K562 (cell line): ENCODE results near the gene KDM4C. TPM values are rescaled to one million over a fixed set of nuclear protein-coding genes. Genes with fewer than 3 reads are reported as not detected.

ENCODE experiments used
- ATAC-seq: fragments of 200-7000 bp; cut with Tn5 transposase; 3 replicates; pipeline ENCODE4 v1.9.1; 2020; ENCODE audit warnings: moderate library complexity
- BruUV-seq: library from RNA; stranded (reverse); fragments of 400-500 nt; replicated peaks from 2 replicates; lab custom pipeline; 2021; lab: Mats Ljungman, UMichigan
- CTCF ChIA-PET: fragments of 300-600 bp; formaldehyde crosslinking; extraction: SDS; loops from one replicate; lab custom pipeline; 2021; ENCODE audit warnings: low intra/inter-chr PET ratio; lab: Yijun Ruan, JAX
- POLR2A ChIA-PET: fragments of 300-600, 350-650 bp; sonication (Branson Sonifier 250); formaldehyde crosslinking; extraction: SDS; loops from one replicate; lab custom pipeline; 2021; ENCODE audit warnings: antibody characterized with exemption, inconsistent platforms; lab: Yijun Ruan, JAX
- DNase-seq, 4 experiments: peaks; one replicate each; pipeline versions ENCODE4 v3.0.0 to v3.0.0-alpha.2; 2011 to 2018; ENCODE audit warnings: low spot score in 3 of 4, mixed read lengths in 3 of 4; ENCODE audit errors: extremely low read depth in 1 of 4
- FAIRE-seq: peaks from 2 replicates; lab custom pipeline; 2011; peaks lifted over from hg19 to GRCh38; lab: Jason Lieb, UNC
- H2AFZ ChIP-seq: 2 replicates; pipeline ENCODE4 v1.6.0; 2011; ENCODE audit warnings: low read depth, low read length, control low read depth, inconsistent platforms
- H3K27ac ChIP-seq: fragments of 200-600 bp; 3 replicates; pipeline ENCODE4 v1.8.0; 2011; ENCODE audit warnings: low read depth, mild to moderate bottlenecking, control low read depth, inconsistent platforms, low read length, moderate library complexity, mixed read lengths; ENCODE audit errors: extremely low read depth
- H3K27me3 ChIP-seq, 2 experiments: fragments of 300-600 bp in 1 of 2; 2 replicates in 1 of 2; 3 replicates in 1 of 2; pipeline versions ENCODE4 v1.6.0 to v1.8.0; 2011; ENCODE audit warnings: inconsistent platforms in 2 of 2, low read length in 2 of 2, mild to moderate bottlenecking in 1 of 2, mixed read lengths in 1 of 2, moderate library complexity in 1 of 2; ENCODE audit not compliant: control insufficient read depth in 2 of 2, insufficient read depth in 2 of 2
- H3K36me3 ChIP-seq: fragments of 300-600 bp; 3 replicates; pipeline ENCODE4 v1.8.0; 2011; ENCODE audit warnings: mild to moderate bottlenecking, low read length, inconsistent platforms; ENCODE audit not compliant: control insufficient read depth, insufficient read depth
- H3K4me1 ChIP-seq, 2 experiments: fragments of 200-600 bp in 1 of 2; replicated peaks in 1 of 2; 2 replicates in 1 of 2; 3 replicates in 1 of 2; pipeline versions ENCODE4 v1.5.1 to v1.8.0; 2011; ENCODE audit warnings: inconsistent platforms in 2 of 2, low read length in 2 of 2, mild to moderate bottlenecking in 1 of 2, mixed read lengths in 1 of 2, moderate library complexity in 1 of 2; ENCODE audit not compliant: control insufficient read depth in 2 of 2, insufficient read depth in 2 of 2
- H3K4me2 ChIP-seq: 2 replicates; pipeline ENCODE4 v1.6.1; 2011; ENCODE audit warnings: low read length, control low read depth, inconsistent platforms, mixed read lengths; ENCODE audit not compliant: insufficient read depth
- H3K4me3 ChIP-seq: fragments of 200-600 bp; sonication (generic), shearing (Covaris generic); 2 replicates; pipeline ENCODE4 v1.5.1; 2016; ENCODE audit warnings: control low read depth, inconsistent platforms
- H3K79me2 ChIP-seq: fragments of 200-600 bp; 3 replicates; pipeline ENCODE4 v1.8.0; 2011; ENCODE audit warnings: low read length, inconsistent platforms; ENCODE audit not compliant: control insufficient read depth, insufficient read depth
- H3K9ac ChIP-seq, 2 experiments: 2 replicates each; pipeline versions ENCODE4 v1.6.0 to v1.6.1; 2011; ENCODE audit warnings: low read depth in 2 of 2, low read length in 2 of 2, control low read depth in 1 of 2, inconsistent platforms in 1 of 2, mild to moderate bottlenecking in 1 of 2, mixed read lengths in 1 of 2; ENCODE audit not compliant: insufficient read depth in 1 of 2
- H3K9me1 ChIP-seq: one replicate; pipeline ENCODE4 v1.6.0; 2011; ENCODE audit warnings: inconsistent platforms, mild to moderate bottlenecking, low read length, moderate library complexity; ENCODE audit not compliant: control insufficient read depth, insufficient read depth
- H3K9me3 ChIP-seq: replicated peaks from 2 replicates; pipeline ENCODE4 v1.5.1; 2011; ENCODE audit warnings: low read depth, low read length, inconsistent platforms; ENCODE audit not compliant: control insufficient read depth, insufficient read depth
- H4K20me1 ChIP-seq: replicated peaks from 2 replicates; pipeline ENCODE4 v1.6.1; 2011; ENCODE audit warnings: low read length, inconsistent platforms, mixed read lengths; ENCODE audit not compliant: control insufficient read depth, insufficient read depth
- BRF1 ChIP-seq: IDR thresholded peaks from 3 replicates; pipeline ENCODE4 v1.6.1; 2011; ENCODE audit warnings: borderline replicate concordance, mild to moderate bottlenecking; ENCODE audit not compliant: insufficient read length; ENCODE audit errors: extremely low read depth
- EGR1 ChIP-seq: fragments of 450-650 bp; conservative IDR thresholded peaks from 2 replicates; pipeline ENCODE4 v1.6.1; 2017; ENCODE audit warnings: mild to moderate bottlenecking
- ESRRB ChIP-seq: fragments of 250-450 bp; sonication (Bioruptor Pico); IDR thresholded peaks from 2 replicates; pipeline ENCODE4 v1.5.0; 2020; ENCODE audit warnings: mild to moderate bottlenecking, moderate library complexity, borderline replicate concordance
- ETV5 ChIP-seq: sonication (generic); formaldehyde crosslinking; IDR thresholded peaks from 2 replicates; pipeline ENCODE4 v1.4.0; 2020; ENCODE audit warnings: low read depth, mild to moderate bottlenecking, missing genetic modification reagents
- MCM7 ChIP-seq, 2 experiments: fragments of 450-650 bp; IDR thresholded peaks; 2 replicates each; pipeline ENCODE4 v1.6.1; 2016 to 2018
- MEIS2 ChIP-seq: fragments of 450-650 bp; IDR thresholded peaks from 2 replicates; pipeline ENCODE4 v1.6.1; 2014; ENCODE audit warnings: mild to moderate bottlenecking; ENCODE audit not compliant: partially characterized antibody
- MITF ChIP-seq: IDR thresholded peaks from 2 replicates; pipeline ENCODE4 v1.6.1; 2014; ENCODE audit warnings: antibody characterized with exemption
- NONO ChIP-seq, 2 experiments: fragments of 200-400 bp in 1 of 2; fragments of 450-650 bp in 1 of 2; formaldehyde crosslinking in 1 of 2; IDR thresholded peaks; 2 replicates each; pipeline ENCODE4 v1.6.1; 2017; ENCODE audit warnings: low read depth in 2 of 2, mild to moderate bottlenecking in 2 of 2, moderate library complexity in 2 of 2, low read length in 1 of 2
- NR4A1 ChIP-seq, 2 experiments: fragments of 250-450 bp in 1 of 2; fragments of 450-650 bp in 1 of 2; sonication (Bioruptor Pico) in 1 of 2; IDR thresholded peaks; 2 replicates each; pipeline versions ENCODE4 v1.4.0 to v1.6.1; 2016 to 2020; ENCODE audit warnings: mild to moderate bottlenecking in 2 of 2, missing compliant biosample characterization in 1 of 2, missing genetic modification characterization in 1 of 2, moderate library complexity in 1 of 2
- RB1 ChIP-seq: fragments of 450-650 bp; IDR thresholded peaks from 2 replicates; pipeline ENCODE4 v1.6.1; 2017; ENCODE audit warnings: low read depth, mild to moderate bottlenecking
- RFX1 ChIP-seq: fragments of 450-650 bp; IDR thresholded peaks from 2 replicates; pipeline ENCODE4 v1.6.1; 2016; ENCODE audit warnings: mild to moderate bottlenecking, moderate library complexity
- TAF7 ChIP-seq: fragments of 450-650 bp; IDR thresholded peaks from 2 replicates; pipeline ENCODE4 v1.6.1; 2016; ENCODE audit warnings: missing genetic modification characterization, missing compliant biosample characterization
- TGIF2 ChIP-seq: sonication (generic); formaldehyde crosslinking; IDR thresholded peaks from 2 replicates; pipeline ENCODE4 v1.8.1; 2022; ENCODE audit warnings: mild to moderate bottlenecking, missing genetic modification reagents, moderate library complexity
- XRCC5 ChIP-seq: fragments of 200-400 bp; formaldehyde crosslinking; IDR thresholded peaks from 2 replicates; pipeline ENCODE4 v1.6.1; 2017; ENCODE audit warnings: low read depth, mild to moderate bottlenecking, low read length
- ZEB2 ChIP-seq: fragments of 450-650 bp; IDR thresholded peaks from 2 replicates; pipeline ENCODE4 v1.6.1; 2016
- ZNF639 ChIP-seq, 2 experiments: fragments of 200-800 bp in 1 of 2; sonication (Bioruptor generic) in 1 of 2; sonication (generic) in 1 of 2; formaldehyde crosslinking in 1 of 2; IDR thresholded peaks in 1 of 2; conservative IDR thresholded peaks in 1 of 2; 2 replicates each; pipeline versions ENCODE4 v1.5.0 to v1.6.1; 2016 to 2020; ENCODE audit warnings: missing compliant biosample characterization in 1 of 2, missing genetic modification characterization in 1 of 2, missing genetic modification reagents in 1 of 2
- ZZZ3 ChIP-seq: fragments of 450-650 bp; IDR thresholded peaks from 2 replicates; pipeline ENCODE4 v1.6.1; 2016; ENCODE audit warnings: antibody characterized with exemption, mild to moderate bottlenecking, moderate library complexity
- WGBS: fragments of 100-300 bp; shearing (Covaris generic); methylation state at CpG from one replicate; pipeline ENCODE4 v1.1.6; 2016; ENCODE audit warnings: low coverage, mixed read lengths; ENCODE audit not compliant: insufficient coverage; ENCODE audit errors: missing lambda C conversion rate; 5-methylcytosine and 5-hydroxymethylcytosine counted together
- in situ Hi-C: fragments of 300-500 bp; cut with MboI; formaldehyde crosslinking; loops from 4 replicates; pipeline ENCODE4 v1.15.0; 2018; ENCODE audit warnings: inconsistent platforms, mixed read lengths
- intact Hi-C: fragments of 100-400 bp; cut with micrococcal nuclease; formaldehyde crosslinking; loops from 2 replicates; pipeline ENCODE4 v1.14.2; 2022
- polyA plus RNA-seq, 8 experiments: library from polyadenylated mRNA; depleted of rRNA in 4 of 8; stranded (reverse) in 5 of 8; unstranded in 3 of 8; fragments of >200 nt; fragmentation: Nextera tagmentation in 2 of 8; fragmentation: Illumina TruSeq in 1 of 8; extraction: Ambion mirVana in 2 of 8; extraction: Trizol in 1 of 8; gene quantifications; 2 replicates each; pipeline versions ENCODE4 v1.2.1 to v1.2.3, GENCODE V29; 2011 to 2014; ENCODE audit warnings: inconsistent platforms in 1 of 8, missing spikeins in 1 of 8
- total RNA-seq, 7 experiments: library from RNA; depleted of rRNA in 6 of 7; stranded (reverse); fragments of >200 nt in 6 of 7; fragmentation: Illumina TruSeq in 2 of 7; extraction: Trizol in 2 of 7; gene quantifications; 2 replicates each; pipeline versions ENCODE4 v1.2.1 to v1.2.3, GENCODE V29; 2011 to 2021; ENCODE audit warnings: low replicate concordance in 1 of 7
- TF ChIP-seq, protein P1 (sequence below): fragments of 250-450 bp; sonication (Bioruptor Pico); IDR thresholded peaks from 2 replicates; pipeline ENCODE4 v1.5.0; 2020; ENCODE audit warnings: mild to moderate bottlenecking

Gene KDM4C
- total and polyA plus RNA-seq, 9 of the 15 experiments (the other 6 are each of a cell fraction or from before 2014, with no cell fraction given): 5.4 to 17.0 (median 12.6) TPM

- 40% methylated on average over 1 of the region's 2 CpGs for WGBS
- H3K4me2 ChIP-seq: no peak overlapping the region
- H4K20me1 ChIP-seq: no peaks in the 10 kb centered on the region
- no peak for FAIRE-seq
- no peaks in the 10 kb centered on the region; a peak in 2 of 5 replicates for H3K27me3 ChIP-seq
- TF ChIP-seq RFX1 (no peak), MCM7 (IDR thresholded peaks at IDR 0.05) (no peak), TGIF2 (CRISPR knock-in tag) (no peak), ZNF639 (CRISPR knock-in tag; conservative IDR thresholded peaks at IDR 0.05 in 1 of 2, IDR thresholded peaks at IDR 0.05 in 1 of 2) (no peak), EGR1 (no peak), MEIS2 (no peak), NR4A1 (CRISPR knock-in tag; IDR thresholded peaks at IDR 0.05) (no peak), NR4A1 (tag; IDR thresholded peaks at IDR 0.05) (no peak), NONO (IDR thresholded peaks at IDR 0.05; ENCODE audit: low read depth in 2 of 2, low read length in 1 of 2) (no peak), ZZZ3 (no peak), ZEB2 (no peak), XRCC5 (no peak), MITF (no peak), ETV5 (CRISPR knock-in tag) (no peak), TAF7 (tag) (no peak), ESRRB (no peak), BRF1 (no peak), RB1 (no peak)
- TF ChIP-seq, protein P1, sequence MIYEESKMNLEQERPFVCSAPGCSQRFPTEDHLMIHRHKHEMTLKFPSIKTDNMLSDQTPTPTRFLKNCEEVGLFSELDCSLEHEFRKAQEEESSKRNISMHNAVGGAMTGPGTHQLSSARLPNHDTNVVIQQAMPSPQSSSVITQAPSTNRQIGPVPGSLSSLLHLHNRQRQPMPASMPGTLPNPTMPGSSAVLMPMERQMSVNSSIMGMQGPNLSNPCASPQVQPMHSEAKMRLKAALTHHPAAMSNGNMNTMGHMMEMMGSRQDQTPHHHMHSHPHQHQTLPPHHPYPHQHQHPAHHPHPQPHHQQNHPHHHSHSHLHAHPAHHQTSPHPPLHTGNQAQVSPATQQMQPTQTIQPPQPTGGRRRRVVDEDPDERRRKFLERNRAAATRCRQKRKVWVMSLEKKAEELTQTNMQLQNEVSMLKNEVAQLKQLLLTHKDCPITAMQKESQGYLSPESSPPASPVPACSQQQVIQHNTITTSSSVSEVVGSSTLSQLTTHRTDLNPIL (CRISPR knock-in tag): no peak
- TF ChIP-seq, all 486 proteins: peak for 0
- DNase-seq: no peak
- Histone ChIP-seq H3K79me2 (no peaks in the 10 kb centered on the region), H3K9me3 (no peaks in the 10 kb centered on the region), H3K9me1 (no peaks in the 10 kb centered on the region), H3K4me3 (no peak overlapping the region), H2AFZ (no peak overlapping the region), H3K36me3 (no peaks in the 10 kb centered on the region), H3K9ac (no peak overlapping the region), H3K27ac (no peak overlapping the region), H3K4me1 (peaks cover 0 to 5% of the 10 kb centered on the region in 2 experiments; a peak in 2 of 5 replicates)
- no peak for ATAC-seq
- BruUV-seq: no TSS peak
- intact Hi-C loops (no loop called here), in situ Hi-C loops (no loop called here)
- CTCF ChIA-PET: no interaction called here
- POLR2A ChIA-PET: no interaction called here
Observed at GRCh38 chr9:6714176-6714575, 43.6 kb upstream of the KDM4C start.
